A673 (cell line): Measurements from ENCODE around the gene TXNRD1.

Experiments
- EZH2 ChIP-seq: fragments of 200-600 bp; sonication (generic); IDR thresholded peaks from 2 replicates; pipeline ENCODE4 v1.6.1; 2017; ENCODE audit warnings: borderline replicate concordance, low read depth, mild to moderate bottlenecking, mixed read lengths, antibody characterized with exemption, low read length; ENCODE audit not compliant: poor library complexity, severe bottlenecking
- TF ChIP-seq, protein P1 (sequence below): fragments of 300-800, 200-600 bp; sonication (generic); conservative IDR thresholded peaks from 2 replicates; pipeline ENCODE4 v1.5.1; 2017; ENCODE audit warnings: low read depth, mild to moderate bottlenecking, antibody characterized with exemption, low read length, moderate library complexity, mixed read lengths

DNA sequence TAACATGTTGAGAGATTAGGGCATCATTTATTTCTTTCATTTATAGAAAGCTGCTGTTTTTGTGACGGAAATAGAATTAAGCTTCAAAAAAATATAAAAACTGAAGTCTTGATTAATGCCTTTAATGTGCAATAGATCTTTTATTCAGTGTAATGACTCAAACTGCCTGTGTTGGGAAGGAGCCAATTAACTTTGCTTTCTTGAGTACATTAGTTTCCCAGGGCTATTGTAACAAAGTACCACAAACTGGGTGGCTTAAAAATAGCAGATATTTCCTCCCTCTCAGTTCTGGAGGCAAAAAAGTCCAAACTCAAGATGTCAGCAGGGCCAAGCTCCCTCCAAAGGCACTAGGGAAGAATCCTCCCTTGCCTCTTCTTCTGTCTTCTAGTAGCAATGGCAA is 124.6 kb downstream of the TXNRD1 start:
- TF ChIP-seq, protein P1, sequence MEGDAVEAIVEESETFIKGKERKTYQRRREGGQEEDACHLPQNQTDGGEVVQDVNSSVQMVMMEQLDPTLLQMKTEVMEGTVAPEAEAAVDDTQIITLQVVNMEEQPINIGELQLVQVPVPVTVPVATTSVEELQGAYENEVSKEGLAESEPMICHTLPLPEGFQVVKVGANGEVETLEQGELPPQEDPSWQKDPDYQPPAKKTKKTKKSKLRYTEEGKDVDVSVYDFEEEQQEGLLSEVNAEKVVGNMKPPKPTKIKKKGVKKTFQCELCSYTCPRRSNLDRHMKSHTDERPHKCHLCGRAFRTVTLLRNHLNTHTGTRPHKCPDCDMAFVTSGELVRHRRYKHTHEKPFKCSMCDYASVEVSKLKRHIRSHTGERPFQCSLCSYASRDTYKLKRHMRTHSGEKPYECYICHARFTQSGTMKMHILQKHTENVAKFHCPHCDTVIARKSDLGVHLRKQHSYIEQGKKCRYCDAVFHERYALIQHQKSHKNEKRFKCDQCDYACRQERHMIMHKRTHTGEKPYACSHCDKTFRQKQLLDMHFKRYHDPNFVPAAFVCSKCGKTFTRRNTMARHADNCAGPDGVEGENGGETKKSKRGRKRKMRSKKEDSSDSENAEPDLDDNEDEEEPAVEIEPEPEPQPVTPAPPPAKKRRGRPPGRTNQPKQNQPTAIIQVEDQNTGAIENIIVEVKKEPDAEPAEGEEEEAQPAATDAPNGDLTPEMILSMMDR: no peak
- TF ChIP-seq EZH2: no peak
